Measurements from ENCODE around the gene STARD4. TPM values are rescaled to one million over a fixed set of nuclear protein-coding genes. Genes with fewer than 3 reads are reported as not detected.

Gene STARD4
- total and polyA plus RNA-seq, 9 of the 15 experiments (the other 6 are each of a cell fraction or from before 2014, with no cell fraction given) = 28.4 to 88.0 (median 34.0) TPM

- Histone ChIP-seq H3K27ac (ENCODE audit: extremely low read depth, low read depth, low read length) (no peak overlapping the region), H2AFZ (ENCODE audit: low read depth, low read length) (peak overlapping the region; percentile 46; the same call in 1 of the 2 replicates)
Measured at GRCh38 chr5:111517853-111518501, 5.6 kb upstream of the STARD4 start.

More at GRCh38 chr5:111517853-111518501, 5.6 kb upstream of the STARD4 start:
- no peaks in the 10 kb centered on the region for H4K20me1 ChIP-seq (replicated peaks; ENCODE audit: control insufficient read depth, insufficient read depth, low read length)
- intact Hi-C loops (cut with micrococcal nuclease) = no loop called here
- no peak overlapping the region for H3K4me3 ChIP-seq
- ChIA-PET POLR2A (no interaction called here), CTCF (ENCODE audit: low intra/inter-chr PET ratio) (no interaction called here)
- no peak overlapping the region for H3K4me2 ChIP-seq (ENCODE audit: insufficient read depth, low read length)
- in situ Hi-C loops (cut with MboI) = loop anchor here (25.0 kb wide), 1 partner anchor 756 kb away; no protein-coding TSS in a partner anchor
- DNase-seq (ENCODE audit: extremely low read depth in 1 of 4, low spot score in 3 of 4) = no peak
- no TSS peak for BruUV-seq (replicated peaks)
- peaks cover 0 to 13% of the 10 kb centered on the region in 2 experiments; a peak in 3 of 5 replicates for H3K4me1 ChIP-seq (replicated peaks in 1 of 2; ENCODE audit: control insufficient read depth in 2 of 2, insufficient read depth in 2 of 2, low read length in 2 of 2)
- TF ChIP-seq CHD4 (IDR thresholded peaks at IDR 0.05; ENCODE audit: insufficient read depth, insufficient replicate concordance, low read depth, low read length, poor library complexity, severe bottlenecking) (no peak), MAX (CRISPR knock-in tag; IDR thresholded peaks at IDR 0.05) (no peak), DDX20 (tag; IDR thresholded peaks at IDR 0.05; ENCODE audit: low read depth) (no peak), RBFOX2 (IDR thresholded peaks at IDR 0.05; ENCODE audit: low read depth, low read length) (no peak), PRDM10 (IDR thresholded peaks at IDR 0.05; ENCODE audit: partially characterized antibody) (peak; percentile 6), PHF21A (IDR thresholded peaks at IDR 0.05; ENCODE audit: borderline replicate concordance, low read depth) (no peak), ELK1 (CRISPR knock-in tag; IDR thresholded peaks at IDR 0.05) (no peak), E2F3 (CRISPR knock-in tag; IDR thresholded peaks at IDR 0.05) (no peak)
- no peak overlapping the region for H3K9ac ChIP-seq (ENCODE audit: insufficient read depth in 1 of 2, low read depth in 2 of 2, low read length in 2 of 2)
- no peak for FAIRE-seq
- no peaks in the 10 kb centered on the region for H3K9me3 ChIP-seq (replicated peaks; ENCODE audit: control insufficient read depth, insufficient read depth, low read depth, low read length)
- no peaks in the 10 kb centered on the region for H3K36me3 ChIP-seq (ENCODE audit: control insufficient read depth, insufficient read depth, low read length)
- WGBS (ENCODE audit: insufficient coverage, low coverage, missing lambda C conversion rate) = 56% methylated on average over 5 of the region's 5 CpGs
- H3K79me2 ChIP-seq (ENCODE audit: control insufficient read depth, insufficient read depth, low read length) = no peaks in the 10 kb centered on the region
- no peaks in the 10 kb centered on the region for H3K9me1 ChIP-seq (ENCODE audit: control insufficient read depth, insufficient read depth, low read length)
- no peak for ATAC-seq
- H3K27me3 ChIP-seq (ENCODE audit: control insufficient read depth in 2 of 2, insufficient read depth in 2 of 2, low read length in 2 of 2) = no peaks in the 10 kb centered on the region

All from K562 (cell line).